Endothelial cell of umbilical vein (primary cell): ENCODE data around the gene BPGM.

Experiments
- CTCF ChIP-seq, 2 donors: IDR thresholded peaks; 1 replicate in 1 of 2; 2 replicates in 1 of 2; pipeline ENCODE4 v1.5.1; 2011; ENCODE audit warnings: low read length in 2 of 2, mild to moderate bottlenecking in 2 of 2, moderate library complexity in 2 of 2, control low read depth in 1 of 2, inconsistent platforms in 1 of 2, low read depth in 1 of 2; ENCODE audit not compliant: insufficient read depth in 1 of 2; ENCODE audit errors: extremely low read depth in 1 of 2
- EZH2 ChIP-seq: IDR thresholded peaks from 2 replicates; pipeline ENCODE4 v1.6.1; 2012; ENCODE audit warnings: borderline replicate concordance, low read depth, mild to moderate bottlenecking, moderate library complexity, low read length, inconsistent platforms; ENCODE audit not compliant: severe bottlenecking
- POLR2AphosphoS5 ChIP-seq: IDR thresholded peaks from 2 replicates; pipeline ENCODE4 v1.6.1; 2012; ENCODE audit warnings: low read depth, mild to moderate bottlenecking, control low read depth, low read length, moderate library complexity; ENCODE audit not compliant: insufficient read depth

- TF ChIP-seq CTCF (IDR thresholded peaks at IDR 0.05; ENCODE audit: extremely low read depth in 1 of 2, insufficient read depth in 1 of 2, low read depth in 1 of 2, low read length in 2 of 2) (no peak), POLR2AphosphoS5 (no peak), EZH2 (no peak)
Measured at GRCh38 chr7:134627109-134627774, 19.4 kb upstream of the BPGM start.
